Activated T-helper 2 cell treated with anti-CD3 and anti-CD28 coated beads, Interferon-gamma antibody, Interleukin-2, Interleukin-4, amounts not matched to agents 10 μg/mL and 5 μg/mL and 100 μg/mL, durations not matched to agents 14 hours and 24 hours and 36 hours (primary cell): ENCODE results near the gene ARL13B. TPM values are rescaled to one million over a fixed set of nuclear protein-coding genes. Genes with fewer than 3 reads are reported as not detected.

Source experiments
- DNase-seq: peaks from one replicate; pipeline ENCODE4 v3.0.0; 2021; ENCODE audit warnings: low spot score
- H3K27ac Mint-ChIP-seq: one replicate; pipeline ENCODE4 v1.8.0; 2021; ENCODE audit warnings: mixed read lengths
- H3K27me3 Mint-ChIP-seq: one replicate; pipeline ENCODE4 v1.8.0; 2021; ENCODE audit warnings: low read depth, mixed read lengths
- H3K36me3 Mint-ChIP-seq: one replicate; pipeline ENCODE4 v1.8.0; 2021; ENCODE audit warnings: low read depth, mixed read lengths
- H3K4me1 Mint-ChIP-seq: one replicate; pipeline ENCODE4 v1.8.0; 2021; ENCODE audit warnings: low read depth, mixed read lengths
- H3K4me3 Mint-ChIP-seq: one replicate; pipeline ENCODE4 v1.8.0; 2021; ENCODE audit warnings: low read depth, mild to moderate bottlenecking, moderate library complexity, mixed read lengths
- H3K9me3 Mint-ChIP-seq: one replicate; pipeline ENCODE4 v1.8.0; 2021; ENCODE audit warnings: mixed read lengths
- intact Hi-C: fragments of 100-400 bp; cut with micrococcal nuclease; formaldehyde crosslinking; loops from one replicate; pipeline ENCODE4 v1.15.1; 2023
- total RNA-seq: library from RNA; stranded (reverse); gene quantifications from 2 replicates; pipeline ENCODE4 v1.2.3, GENCODE V29; 2022

ARL13B gene
- total RNA-seq, 1 donor from 2014 or later, result 17.4 TPM

DNA sequence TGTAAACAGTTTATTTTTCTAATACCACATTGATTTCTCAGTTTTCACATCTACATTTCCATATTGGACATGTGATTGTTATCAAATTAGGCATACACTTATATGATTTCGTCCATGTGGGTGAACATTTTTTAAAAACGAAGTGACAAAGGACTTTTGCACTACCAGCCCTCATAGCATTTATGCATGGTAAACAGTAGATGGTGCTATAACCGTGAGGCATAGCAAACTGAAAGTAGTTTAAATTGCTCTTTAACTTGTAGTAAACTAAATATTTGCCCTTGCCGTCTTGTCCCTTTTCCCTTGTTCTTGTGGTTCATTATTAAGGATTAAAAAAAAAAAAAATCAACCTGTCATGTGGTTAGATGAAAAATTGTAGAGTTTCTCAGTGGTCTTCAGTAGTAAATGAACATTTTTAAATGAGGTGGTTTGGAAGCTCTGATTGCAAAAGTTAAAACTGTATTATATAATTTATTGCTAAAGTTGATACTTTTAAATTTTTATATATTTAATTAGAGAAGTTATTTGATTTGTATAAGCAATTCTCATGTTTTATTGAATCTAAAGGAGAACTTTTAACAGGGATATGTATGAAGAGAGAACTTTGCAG, 24.5 kb downstream of the ARL13B start:
- Mint-ChIP-seq H3K4me1 (peaks cover 34% of the 10 kb centered on the region), H3K4me3 (peak overlapping the region; percentile 73), H3K36me3 (peaks cover 17% of the 10 kb centered on the region), H3K27ac (peak overlapping the region; percentile 68), H3K9me3 (peaks cover 6% of the 10 kb centered on the region), H3K27me3 (no peaks in the 10 kb centered on the region)
- DNase-seq, result no peak
- intact Hi-C loops, result loop anchor here (1.0 to 5.0 kb wide), 3 partner anchors 24 to 243 kb away; partner anchors contain the start of gene ARL13B

DNA sequence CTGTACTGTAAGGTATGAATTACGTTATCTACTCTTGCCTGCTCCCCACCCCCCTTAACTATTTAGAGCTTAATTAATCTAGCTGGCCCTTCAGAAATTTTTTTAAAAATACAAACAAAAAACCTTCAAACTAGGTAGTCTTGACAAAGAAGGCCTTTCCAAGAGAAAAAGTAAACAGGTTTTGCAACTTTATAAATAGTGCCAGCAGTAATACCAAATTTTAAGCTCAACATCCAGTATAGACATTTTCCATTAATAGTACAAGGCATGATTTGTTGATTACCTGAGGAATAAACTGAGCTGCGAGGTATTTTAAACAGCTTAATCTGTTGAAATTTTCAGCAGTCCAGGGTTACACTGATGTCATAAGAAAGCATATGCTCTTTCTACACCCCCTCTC, 28.3 kb downstream of the ARL13B start:
- no peak overlapping the region for H3K4me3 Mint-ChIP-seq
- H3K9me3 Mint-ChIP-seq, result peaks cover 6% of the 10 kb centered on the region
- no peak for DNase-seq
- H3K36me3 Mint-ChIP-seq, result peaks cover 21% of the 10 kb centered on the region
- intact Hi-C loops, result no loop called here
- no peak overlapping the region for H3K27ac Mint-ChIP-seq
- peaks cover 59% of the 10 kb centered on the region for H3K4me1 Mint-ChIP-seq
- H3K27me3 Mint-ChIP-seq, result no peaks in the 10 kb centered on the region

GRCh38 chr3:94009608-94010007, 29.7 kb downstream of the ARL13B start:
- H3K27me3 Mint-ChIP-seq, result no peaks in the 10 kb centered on the region
- H3K27ac Mint-ChIP-seq, result peak overlapping the region; percentile 13
- no peak overlapping the region for H3K4me3 Mint-ChIP-seq
- intact Hi-C loops, result loop anchor here (2.0 kb wide), 1 partner anchor 37 kb away; the partner anchor contains the start of gene PROS1
- peaks cover 6% of the 10 kb centered on the region for H3K9me3 Mint-ChIP-seq
- DNase-seq, result no peak
- H3K36me3 Mint-ChIP-seq, result peaks cover 24% of the 10 kb centered on the region
- H3K4me1 Mint-ChIP-seq, result peaks cover 60% of the 10 kb centered on the region

GRCh38 chr3:94011233-94011711, 31.3 kb downstream of the ARL13B start:
- DNase-seq, result no peak
- intact Hi-C loops, result loop anchor here (1.0 to 2.0 kb wide), 3 partner anchors 31 to 52 kb away; partner anchors contain the start of genes ARL13B, NSUN3 and PROS1
- no peaks in the 10 kb centered on the region for H3K27me3 Mint-ChIP-seq
- peaks cover 12% of the 10 kb centered on the region for H3K9me3 Mint-ChIP-seq
- peak overlapping the region; percentile 48 for H3K4me3 Mint-ChIP-seq
- H3K36me3 Mint-ChIP-seq, result peaks cover 30% of the 10 kb centered on the region
- peaks cover 66% of the 10 kb centered on the region for H3K4me1 Mint-ChIP-seq
- peak overlapping the region; percentile 88 for H3K27ac Mint-ChIP-seq

DNA sequence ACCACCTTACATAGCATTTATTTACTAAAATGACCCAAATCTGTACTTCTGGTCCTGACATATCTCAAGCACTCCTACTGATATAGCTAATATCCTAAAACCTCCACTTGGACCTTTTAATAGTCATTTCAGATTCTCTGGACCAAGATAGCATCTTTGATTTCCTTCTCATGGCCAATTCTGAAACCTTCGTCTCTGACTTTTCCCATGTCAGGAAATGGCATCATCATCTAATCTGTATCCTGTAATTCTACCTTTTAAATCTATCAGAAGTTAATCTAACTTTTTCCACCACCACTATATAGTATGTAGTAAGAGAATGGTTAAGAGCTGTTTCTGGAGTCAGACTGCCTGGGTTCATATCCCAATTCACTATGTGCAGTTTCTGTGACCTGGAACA, 32.2 kb downstream of the ARL13B start:
- intact Hi-C loops, result loop anchor here (1.0 to 2.0 kb wide), 2 partner anchors 25 to 57 kb away; no protein-coding TSS in a partner anchor
- Mint-ChIP-seq H3K27me3 (no peaks in the 10 kb centered on the region), H3K9me3 (peaks cover 10% of the 10 kb centered on the region), H3K4me1 (peaks cover 61% of the 10 kb centered on the region), H3K36me3 (peaks cover 23% of the 10 kb centered on the region), H3K27ac (peak overlapping the region; percentile 88), H3K4me3 (peak overlapping the region; percentile 48)
- DNase-seq, result no peak

GRCh38 chr3:94015025-94015424, 35.1 kb downstream of the ARL13B start:
- Mint-ChIP-seq H3K9me3 (peaks cover 6% of the 10 kb centered on the region), H3K4me1 (peaks cover 35% of the 10 kb centered on the region), H3K4me3 (no peak overlapping the region), H3K36me3 (peaks cover 18% of the 10 kb centered on the region), H3K27ac (no peak overlapping the region), H3K27me3 (no peaks in the 10 kb centered on the region)
- DNase-seq, result no peak
- intact Hi-C loops, result no loop called here

- no peaks in the 10 kb centered on the region for H3K27me3 Mint-ChIP-seq
- no peak overlapping the region for H3K27ac Mint-ChIP-seq
Observed at GRCh38 chr3:94019659-94020058, 39.7 kb downstream of the ARL13B start.

DNA sequence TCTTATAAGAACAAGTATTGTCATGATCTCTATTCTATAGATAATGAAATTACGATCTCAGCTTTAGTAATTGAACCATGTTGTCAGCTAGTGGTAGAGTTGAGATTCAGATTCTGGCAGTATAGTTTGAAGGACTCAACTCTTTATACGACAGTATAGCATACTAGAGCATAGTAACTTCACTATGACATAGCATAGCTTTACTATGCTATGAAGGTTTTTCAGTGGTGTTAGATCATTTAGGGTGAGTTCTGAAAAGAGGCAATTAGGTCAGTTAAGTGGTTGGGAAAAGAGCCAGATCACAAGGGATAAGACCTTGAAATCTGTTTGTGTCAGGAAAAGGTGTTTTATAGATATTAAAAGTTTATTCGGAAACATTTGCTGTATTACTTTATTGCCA, 40.3 kb downstream of the ARL13B start:
- Mint-ChIP-seq H3K27ac (no peak overlapping the region), H3K27me3 (no peaks in the 10 kb centered on the region), H3K4me1 (no peaks in the 10 kb centered on the region), H3K4me3 (no peak overlapping the region), H3K9me3 (no peaks in the 10 kb centered on the region), H3K36me3 (peaks cover 8% of the 10 kb centered on the region)
- intact Hi-C loops, result no loop called here
- no peak for DNase-seq

More at GRCh38 chr3:94019659-94020058, 39.7 kb downstream of the ARL13B start:
- peaks cover 6% of the 10 kb centered on the region for H3K4me1 Mint-ChIP-seq
- peaks cover 13% of the 10 kb centered on the region for H3K36me3 Mint-ChIP-seq
- no peak for DNase-seq
- no peak overlapping the region for H3K4me3 Mint-ChIP-seq
- intact Hi-C loops, result no loop called here
- H3K9me3 Mint-ChIP-seq, result peaks cover 5% of the 10 kb centered on the region

DNA sequence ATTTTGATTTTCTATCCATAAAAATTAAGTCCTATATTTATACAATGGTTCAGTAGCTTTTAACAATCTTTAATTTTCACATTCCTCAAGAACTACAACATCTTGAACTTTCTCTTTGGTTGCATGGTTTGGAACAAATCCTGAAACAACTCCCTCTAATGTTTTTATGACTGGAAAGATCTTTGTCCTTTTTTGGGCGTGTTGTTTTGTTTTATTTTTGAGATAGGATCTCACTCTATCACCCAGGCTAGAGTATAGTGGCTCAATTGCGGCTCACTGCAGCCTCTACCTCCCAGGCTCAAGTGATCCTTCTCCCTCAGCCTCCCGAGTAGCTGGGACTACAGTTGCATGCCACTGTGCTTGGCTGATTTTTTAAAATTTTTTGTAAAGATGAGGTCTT, 44.4 kb downstream of the ARL13B start:
- Mint-ChIP-seq H3K27me3 (no peaks in the 10 kb centered on the region), H3K9me3 (no peaks in the 10 kb centered on the region), H3K4me1 (peaks cover 4% of the 10 kb centered on the region), H3K27ac (no peak overlapping the region), H3K36me3 (peaks cover 7% of the 10 kb centered on the region), H3K4me3 (no peak overlapping the region)
- intact Hi-C loops, result no loop called here
- DNase-seq, result no peak

- DNase-seq, result no peak
- H3K27ac Mint-ChIP-seq, result no peak overlapping the region
- intact Hi-C loops, result no loop called here
- no peaks in the 10 kb centered on the region for H3K9me3 Mint-ChIP-seq
- peaks cover 4% of the 10 kb centered on the region for H3K4me1 Mint-ChIP-seq
- H3K36me3 Mint-ChIP-seq, result peaks cover 3% of the 10 kb centered on the region
- no peak overlapping the region for H3K4me3 Mint-ChIP-seq
- no peaks in the 10 kb centered on the region for H3K27me3 Mint-ChIP-seq
Observed at GRCh38 chr3:94026623-94027022, 46.7 kb downstream of the ARL13B start.

- Mint-ChIP-seq H3K4me1 (peaks cover 4% of the 10 kb centered on the region), H3K27ac (no peak within 1 kb of the TSS), H3K36me3 (peaks cover under 1% of the 10 kb centered on the region), H3K4me3 (no peak within 1 kb of the TSS), H3K9me3 (no peaks in the 10 kb centered on the region), H3K27me3 (no peaks in the 10 kb centered on the region)
- no peak for DNase-seq
- intact Hi-C loops, result no loop called here
Observed at GRCh38 chr3:94028093-94028837, 48.3 kb downstream of the ARL13B start, which contains the start of gene STX19. Gene STX19, minus strand, starts transcription at chr3:94028597. Its CDS starts 13,328 bp downstream, at chr3:94015269.

DNA sequence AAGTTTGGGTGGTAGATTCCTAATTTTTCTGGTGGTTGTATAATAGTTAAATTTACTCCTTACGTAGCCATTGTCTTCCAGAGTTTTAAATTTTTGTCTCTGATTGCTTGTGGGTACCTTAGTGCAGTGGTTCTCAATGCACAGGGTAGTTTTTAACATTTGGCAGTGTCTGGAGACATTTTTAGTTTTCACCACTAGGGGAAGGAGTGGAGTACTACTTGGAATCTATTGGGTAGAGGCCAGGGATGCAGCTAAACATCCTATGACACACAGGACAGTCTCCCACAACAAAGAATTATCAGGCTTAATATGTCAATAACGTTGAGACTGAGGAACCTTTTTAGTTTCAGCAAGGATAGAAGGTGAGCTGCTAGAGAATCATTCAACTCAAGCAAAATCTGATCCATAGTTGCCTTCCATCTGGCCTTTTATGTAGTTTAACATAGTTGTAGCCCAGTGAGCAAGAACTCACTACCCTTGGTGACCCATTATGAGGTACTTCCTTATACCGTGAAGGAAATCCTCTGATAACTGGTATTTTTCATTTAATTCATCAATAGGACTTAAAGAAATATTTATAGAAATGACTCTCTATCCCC, 57.1 kb downstream of the ARL13B start:
- no peak for DNase-seq
- H3K36me3 Mint-ChIP-seq, result no peaks in the 10 kb centered on the region
- H3K9me3 Mint-ChIP-seq, result no peaks in the 10 kb centered on the region
- no peak overlapping the region for H3K27ac Mint-ChIP-seq
- H3K4me3 Mint-ChIP-seq, result no peak overlapping the region
- intact Hi-C loops, result loop anchor here (2.0 kb wide), 1 partner anchor 24 kb away; no protein-coding TSS in a partner anchor
- H3K27me3 Mint-ChIP-seq, result no peaks in the 10 kb centered on the region
- H3K4me1 Mint-ChIP-seq, result no peaks in the 10 kb centered on the region
